Fibroblast of lung (primary cell): ENCODE measurements around the gene HMOX1. TPM values are rescaled to one million over a fixed set of nuclear protein-coding genes. Genes with fewer than 3 reads are reported as not detected.

Source experiments
- DNase-seq, 2 donors: peaks; one replicate each; pipeline versions ENCODE4 v3.0.0 to v3.0.0-alpha.2; 2010; ENCODE audit warnings: low read depth in 2 of 2
- H2AFZ ChIP-seq: 2 replicates; pipeline ENCODE4 v1.5.1; 2012; ENCODE audit warnings: low read length, control low read depth, inconsistent platforms
- H3K27ac ChIP-seq: 2 replicates; pipeline ENCODE4 v1.5.1; 2011; ENCODE audit warnings: low read length, control low read depth; ENCODE audit not compliant: insufficient read depth
- H3K27me3 ChIP-seq: 2 replicates; pipeline ENCODE4 v1.5.1; 2011; ENCODE audit warnings: mild to moderate bottlenecking, low read length; ENCODE audit not compliant: control insufficient read depth, insufficient read depth
- H3K36me3 ChIP-seq: 2 replicates; pipeline ENCODE4 v1.5.1; 2011; ENCODE audit warnings: low read length; ENCODE audit not compliant: control insufficient read depth, insufficient read depth
- H3K4me1 ChIP-seq: 2 replicates; pipeline ENCODE4 v1.5.1; 2011; ENCODE audit warnings: low read length; ENCODE audit not compliant: control insufficient read depth, insufficient read depth; ENCODE audit errors: extremely low read depth
- H3K4me2 ChIP-seq: 2 replicates; pipeline ENCODE4 v1.5.1; 2011; ENCODE audit warnings: low read length, control low read depth; ENCODE audit not compliant: insufficient read depth; ENCODE audit errors: extremely low read depth
- H3K4me3 ChIP-seq, 4 experiments: fragments of 200-600 bp in 1 of 4; sonication (generic) in 1 of 4; replicated peaks in 1 of 4; 2 replicates each; pipeline ENCODE4 v1.5.1; 2011 to 2016; ENCODE audit warnings: low read length in 4 of 4, low read depth in 3 of 4, mild to moderate bottlenecking in 3 of 4, control low read depth in 2 of 4, inconsistent platforms in 1 of 4, mixed read lengths in 1 of 4; ENCODE audit not compliant: insufficient read depth in 1 of 4; ENCODE audit errors: control extremely low read depth in 1 of 4
- H3K79me2 ChIP-seq: 2 replicates; pipeline ENCODE4 v1.5.1; 2012; ENCODE audit warnings: mild to moderate bottlenecking, low read length, inconsistent platforms; ENCODE audit not compliant: control insufficient read depth, insufficient read depth
- H3K9ac ChIP-seq: 2 replicates; pipeline ENCODE4 v1.5.1; 2011; ENCODE audit warnings: mild to moderate bottlenecking, low read length, control low read depth; ENCODE audit not compliant: insufficient read depth
- H3K9me3 ChIP-seq: 2 replicates; pipeline ENCODE4 v1.5.1; 2012; ENCODE audit warnings: low read depth, low read length; ENCODE audit not compliant: control insufficient read depth, insufficient read depth
- H4K20me1 ChIP-seq: 2 replicates; pipeline ENCODE4 v1.5.1; 2011; ENCODE audit warnings: low read length; ENCODE audit not compliant: control insufficient read depth, insufficient read depth; ENCODE audit errors: extremely low read depth
- EZH2 ChIP-seq: IDR thresholded peaks from 2 replicates; pipeline ENCODE4 v1.5.1; 2012; ENCODE audit warnings: low read length, control low read depth, mild to moderate bottlenecking; ENCODE audit errors: missing control alignments
- polyA minus RNA-seq: library from RNA; depleted of rRNA, polyadenylated mRNA; stranded (reverse); fragments of >200 nt; gene quantifications from 2 replicates; pipeline ENCODE4 v1.2.3, GENCODE V29; 2011; ENCODE audit warnings: low replicate concordance
- polyA plus RNA-seq, 2 donors: library from polyadenylated mRNA; depleted of rRNA in 1 of 2; stranded (reverse) in 1 of 2; unstranded in 1 of 2; fragments of >200 nt; gene quantifications; 2 replicates each; pipeline ENCODE4 v1.2.1, GENCODE V29; 2011 to 2012; ENCODE audit warnings: missing spikeins in 1 of 2
- total RNA-seq: library from RNA; depleted of rRNA; stranded (reverse); fragments of >200 nt; gene quantifications from 2 replicates; pipeline ENCODE4 v1.2.1, GENCODE V29; 2014
- TF ChIP-seq, protein P1 (sequence below), 2 donors: IDR thresholded peaks in 1 of 2; conservative IDR thresholded peaks in 1 of 2; 1 replicate in 1 of 2; 2 replicates in 1 of 2; pipeline ENCODE4 v1.5.1; 2011 to 2012; ENCODE audit warnings: low read length in 2 of 2, control low read depth in 1 of 2, inconsistent platforms in 1 of 2, low read depth in 1 of 2, mild to moderate bottlenecking in 1 of 2

The HMOX1 gene, protein sequence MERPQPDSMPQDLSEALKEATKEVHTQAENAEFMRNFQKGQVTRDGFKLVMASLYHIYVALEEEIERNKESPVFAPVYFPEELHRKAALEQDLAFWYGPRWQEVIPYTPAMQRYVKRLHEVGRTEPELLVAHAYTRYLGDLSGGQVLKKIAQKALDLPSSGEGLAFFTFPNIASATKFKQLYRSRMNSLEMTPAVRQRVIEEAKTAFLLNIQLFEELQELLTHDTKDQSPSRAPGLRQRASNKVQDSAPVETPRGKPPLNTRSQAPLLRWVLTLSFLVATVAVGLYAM
- total RNA-seq (137 and 243 TPM in 2 replicates), polyA plus RNA-seq (58.9 and 116 TPM in 2 replicates), polyA minus RNA-seq (70.0 and 157 TPM in 2 replicates)
- polyA plus RNA-seq (2012) = 68.7 and 141 TPM in 2 replicates

DNA sequence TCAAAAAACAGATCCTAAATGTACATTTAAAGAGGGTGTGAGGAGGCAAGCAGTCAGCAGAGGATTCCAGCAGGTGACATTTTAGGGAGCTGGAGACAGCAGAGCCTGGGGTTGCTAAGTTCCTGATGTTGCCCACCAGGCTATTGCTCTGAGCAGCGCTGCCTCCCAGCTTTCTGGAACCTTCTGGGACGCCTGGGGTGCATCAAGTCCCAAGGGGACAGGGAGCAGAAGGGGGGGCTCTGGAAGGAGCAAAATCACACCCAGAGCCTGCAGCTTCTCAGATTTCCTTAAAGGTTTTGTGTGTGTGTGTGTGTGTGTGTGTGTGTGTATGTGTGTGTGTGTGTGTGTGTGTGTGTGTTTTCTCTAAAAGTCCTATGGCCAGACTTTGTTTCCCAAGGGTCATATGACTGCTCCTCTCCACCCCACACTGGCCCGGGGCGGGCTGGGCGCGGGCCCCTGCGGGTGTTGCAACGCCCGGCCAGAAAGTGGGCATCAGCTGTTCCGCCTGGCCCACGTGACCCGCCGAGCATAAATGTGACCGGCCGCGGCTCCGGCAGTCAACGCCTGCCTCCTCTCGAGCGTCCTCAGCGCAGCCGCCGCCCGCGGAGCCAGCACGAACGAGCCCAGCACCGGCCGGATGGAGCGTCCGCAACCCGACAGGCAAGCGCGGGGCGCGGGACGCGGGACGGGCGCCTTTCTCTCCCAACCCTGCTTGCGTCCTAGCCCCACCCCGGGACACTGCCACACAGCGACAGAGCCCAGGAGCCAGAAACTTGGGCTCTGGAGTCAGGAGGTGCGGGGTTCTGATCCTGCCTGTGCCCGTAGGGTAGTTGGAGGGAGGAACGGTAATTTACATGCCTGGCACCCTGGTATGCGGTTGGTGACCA lies at the start of gene HMOX1:
HMOX1 (plus strand) TSS at position 560 of the 887 bp plus-strand sequence; CDS start at position 638, 78 bp downstream.
- TF ChIP-seq, protein P1, sequence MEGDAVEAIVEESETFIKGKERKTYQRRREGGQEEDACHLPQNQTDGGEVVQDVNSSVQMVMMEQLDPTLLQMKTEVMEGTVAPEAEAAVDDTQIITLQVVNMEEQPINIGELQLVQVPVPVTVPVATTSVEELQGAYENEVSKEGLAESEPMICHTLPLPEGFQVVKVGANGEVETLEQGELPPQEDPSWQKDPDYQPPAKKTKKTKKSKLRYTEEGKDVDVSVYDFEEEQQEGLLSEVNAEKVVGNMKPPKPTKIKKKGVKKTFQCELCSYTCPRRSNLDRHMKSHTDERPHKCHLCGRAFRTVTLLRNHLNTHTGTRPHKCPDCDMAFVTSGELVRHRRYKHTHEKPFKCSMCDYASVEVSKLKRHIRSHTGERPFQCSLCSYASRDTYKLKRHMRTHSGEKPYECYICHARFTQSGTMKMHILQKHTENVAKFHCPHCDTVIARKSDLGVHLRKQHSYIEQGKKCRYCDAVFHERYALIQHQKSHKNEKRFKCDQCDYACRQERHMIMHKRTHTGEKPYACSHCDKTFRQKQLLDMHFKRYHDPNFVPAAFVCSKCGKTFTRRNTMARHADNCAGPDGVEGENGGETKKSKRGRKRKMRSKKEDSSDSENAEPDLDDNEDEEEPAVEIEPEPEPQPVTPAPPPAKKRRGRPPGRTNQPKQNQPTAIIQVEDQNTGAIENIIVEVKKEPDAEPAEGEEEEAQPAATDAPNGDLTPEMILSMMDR (conservative IDR thresholded peaks at IDR 0.05 in 1 of 2, IDR thresholded peaks at IDR 0.05 in 1 of 2; ENCODE audit: low read depth in 1 of 2, low read length in 2 of 2) = no peak
- TF ChIP-seq EZH2 = no peak
- DNase-seq = peak; percentile 86 to 95

DNA sequence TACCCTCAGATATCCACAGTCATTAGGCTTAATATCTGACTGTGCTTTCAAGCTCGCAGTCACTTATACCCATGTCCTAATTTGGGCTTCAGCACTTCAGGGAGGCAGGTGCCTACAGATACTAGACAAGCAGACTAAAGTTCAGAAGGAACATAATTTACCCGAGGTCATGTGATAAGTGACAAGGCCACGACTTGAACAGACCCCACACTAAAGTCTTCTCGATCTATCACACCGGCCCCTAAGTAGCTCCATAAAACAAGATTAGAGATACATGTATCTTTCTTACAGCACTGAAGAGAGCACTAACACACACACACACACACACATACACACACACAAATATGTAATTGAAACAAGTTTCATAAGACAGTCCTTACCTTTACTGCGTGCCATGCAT lies 48.6 kb upstream of the HMOX1 start:
- Histone ChIP-seq H2AFZ (no peak overlapping the region), H3K4me2 (no peak overlapping the region), H3K4me1 (peaks cover 5% of the 10 kb centered on the region), H4K20me1 (no peaks in the 10 kb centered on the region), H3K27ac (no peak overlapping the region), H3K4me3 (no peak overlapping the region), H3K9ac (no peak overlapping the region), H3K79me2 (no peaks in the 10 kb centered on the region), H3K27me3 (no peaks in the 10 kb centered on the region), H3K36me3 (peaks cover 32% of the 10 kb centered on the region), H3K9me3 (no peaks in the 10 kb centered on the region)
- no peak for DNase-seq
- TF ChIP-seq EZH2 = no peak
- TF ChIP-seq, protein P1 (conservative IDR thresholded peaks at IDR 0.05 in 1 of 2, IDR thresholded peaks at IDR 0.05 in 1 of 2; ENCODE audit: low read depth in 1 of 2, low read length in 2 of 2) = no peak

More for the DNA sequence above, at the start of gene HMOX1:
- peaks cover 7% of the 10 kb centered on the region for H3K36me3 ChIP-seq
- peak within 1 kb of the TSS; percentile 63 for H3K27ac ChIP-seq
- H3K4me2 ChIP-seq = peak within 1 kb of the TSS; percentile 75
- H3K9ac ChIP-seq = peak within 1 kb of the TSS; percentile 71
- no peaks in the 10 kb centered on the region for H3K9me3 ChIP-seq
- H3K4me1 ChIP-seq = peaks cover 16% of the 10 kb centered on the region
- H3K79me2 ChIP-seq = peaks cover 15% of the 10 kb centered on the region
- no peaks in the 10 kb centered on the region for H3K27me3 ChIP-seq
- no peaks in the 10 kb centered on the region for H4K20me1 ChIP-seq
- peak within 1 kb of the TSS; percentile 79 to 94 (median 84) for H3K4me3 ChIP-seq
- H2AFZ ChIP-seq = peak within 1 kb of the TSS; percentile 35

DNA sequence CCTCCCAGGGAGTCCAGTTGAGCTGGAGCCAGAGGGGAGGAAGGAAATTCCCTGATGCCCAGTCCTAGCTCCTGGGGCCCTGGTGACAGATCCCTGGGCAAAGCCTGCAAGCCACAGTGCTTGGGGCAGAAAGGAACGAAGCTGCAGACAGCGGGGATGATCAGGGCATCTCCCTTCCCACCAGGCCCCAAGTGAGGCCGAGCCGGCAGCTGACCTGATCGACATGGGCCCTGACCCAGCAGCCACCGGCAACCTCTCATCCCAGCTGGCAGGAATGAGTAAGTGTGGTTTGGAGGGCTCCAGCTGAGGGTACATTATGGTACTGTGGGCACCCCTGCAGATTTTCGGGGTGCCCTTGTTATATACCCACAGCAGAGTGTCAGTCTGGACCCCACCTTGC lies 47.7 kb upstream of the HMOX1 start:
- Histone ChIP-seq H3K9ac (no peak overlapping the region), H3K27me3 (no peaks in the 10 kb centered on the region), H3K27ac (no peak overlapping the region), H4K20me1 (no peaks in the 10 kb centered on the region), H3K9me3 (no peaks in the 10 kb centered on the region), H3K36me3 (peaks cover 32% of the 10 kb centered on the region), H3K4me2 (no peak overlapping the region), H2AFZ (no peak overlapping the region), H3K79me2 (no peaks in the 10 kb centered on the region), H3K4me3 (no peak overlapping the region), H3K4me1 (peaks cover 5% of the 10 kb centered on the region)
- DNase-seq = no peak
- no peak for TF ChIP-seq EZH2
- TF ChIP-seq, protein P1 (conservative IDR thresholded peaks at IDR 0.05 in 1 of 2, IDR thresholded peaks at IDR 0.05 in 1 of 2; ENCODE audit: low read depth in 1 of 2, low read length in 2 of 2) = no peak
